ENCODE data around the gene CRTAC1. TPM values are rescaled to one million over a fixed set of nuclear protein-coding genes. Genes with fewer than 3 reads are reported as not detected.
A peak's percentile ranks its signal among the peaks of the same experiment; 100 is the strongest.

CRTAC1 gene
- total RNA-seq, 1 experiment from 2014 or later, result 0.20 TPM

DNA sequence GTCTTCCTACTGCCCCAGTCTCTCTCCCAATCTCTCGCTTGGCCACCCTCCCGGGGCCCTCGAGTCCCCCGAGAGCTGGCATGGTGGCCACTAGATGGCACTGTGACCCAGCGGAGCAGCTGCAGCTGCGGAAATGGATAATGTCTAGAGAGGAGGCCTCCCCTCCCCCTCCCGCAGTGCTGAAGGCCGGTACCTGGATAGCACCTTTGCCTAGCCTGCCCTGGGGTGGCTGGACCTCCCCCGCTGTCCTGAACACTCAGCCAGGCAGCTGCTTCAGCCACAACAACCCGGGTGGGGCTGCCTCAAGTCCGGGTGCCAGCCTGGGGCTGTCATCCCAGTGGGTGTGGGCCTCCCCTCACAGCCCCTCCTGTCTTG is 115.6 kb downstream of the CRTAC1 start:
- peak overlapping the region; percentile 57 for H3K4me2 ChIP-seq (ENCODE audit: low read length)
- ChIA-PET POLR2A (no interaction called here), CTCF (interaction anchor here (0.6 to 5.6 kb wide), 9 partner anchors 10 to 553 kb away, joined by 3 to 76 read pairs (median 3); no protein-coding TSS in a partner anchor), RAD21 (ENCODE audit: low non-redundant PET in 1 of 2, low total read pairs in 2 of 2, uncharacterized antibody in 2 of 2, unreplicated experiment in 2 of 2) (interaction anchor here (0.6 to 2.1 kb wide), 6 partner anchors 44 to 408 kb away, joined by 3 to 13 read pairs (median 6); no protein-coding TSS in a partner anchor)
- peak overlapping the region; percentile 75 for H2AFZ ChIP-seq (ENCODE audit: low read depth, low read length, poor library complexity, severe bottlenecking)
- TF ChIP-seq, protein P1, sequence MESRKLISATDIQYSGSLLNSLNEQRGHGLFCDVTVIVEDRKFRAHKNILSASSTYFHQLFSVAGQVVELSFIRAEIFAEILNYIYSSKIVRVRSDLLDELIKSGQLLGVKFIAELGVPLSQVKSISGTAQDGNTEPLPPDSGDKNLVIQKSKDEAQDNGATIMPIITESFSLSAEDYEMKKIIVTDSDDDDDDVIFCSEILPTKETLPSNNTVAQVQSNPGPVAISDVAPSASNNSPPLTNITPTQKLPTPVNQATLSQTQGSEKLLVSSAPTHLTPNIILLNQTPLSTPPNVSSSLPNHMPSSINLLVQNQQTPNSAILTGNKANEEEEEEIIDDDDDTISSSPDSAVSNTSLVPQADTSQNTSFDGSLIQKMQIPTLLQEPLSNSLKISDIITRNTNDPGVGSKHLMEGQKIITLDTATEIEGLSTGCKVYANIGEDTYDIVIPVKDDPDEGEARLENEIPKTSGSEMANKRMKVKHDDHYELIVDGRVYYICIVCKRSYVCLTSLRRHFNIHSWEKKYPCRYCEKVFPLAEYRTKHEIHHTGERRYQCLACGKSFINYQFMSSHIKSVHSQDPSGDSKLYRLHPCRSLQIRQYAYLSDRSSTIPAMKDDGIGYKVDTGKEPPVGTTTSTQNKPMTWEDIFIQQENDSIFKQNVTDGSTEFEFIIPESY (IDR thresholded peaks at IDR 0.05; ENCODE audit: extremely low read depth, insufficient replicate concordance, low read length), result no peak
- TF ChIP-seq SRF (IDR thresholded peaks at IDR 0.05; ENCODE audit: low read depth), result no peak
- TF ChIP-seq CEBPB (IDR thresholded peaks at IDR 0.05; ENCODE audit: low read depth), result no peak
- no peak for TF ChIP-seq POLR2A (IDR thresholded peaks at IDR 0.05; ENCODE audit: borderline replicate concordance, extremely low read depth, insufficient read depth, insufficient read length)
- TF ChIP-seq YY1 (IDR thresholded peaks at IDR 0.05; ENCODE audit: extremely low read depth, insufficient replicate concordance, low read depth, low read length), result peak; percentile 65
- no peak for TF ChIP-seq CBX3 (IDR thresholded peaks at IDR 0.05; ENCODE audit: low read depth)
- TF ChIP-seq ZNF274 (IDR thresholded peaks at IDR 0.05; ENCODE audit: low read depth, low read length), result no peak
- no peak for TF ChIP-seq EZH2phosphoT487 (IDR thresholded peaks at IDR 0.05; ENCODE audit: borderline replicate concordance)
- TF ChIP-seq SIN3A (IDR thresholded peaks at IDR 0.05; ENCODE audit: low read depth), result no peak
- no peak for TF ChIP-seq FOSL1 (IDR thresholded peaks at IDR 0.05; ENCODE audit: low read depth)
- TF ChIP-seq ZFX (IDR thresholded peaks at IDR 0.05), result no peak
- TF ChIP-seq RAD21 (IDR thresholded peaks at IDR 0.05; ENCODE audit: low read depth), result peak; percentile 99
- no peak for TF ChIP-seq EGR1 (IDR thresholded peaks at IDR 0.05; ENCODE audit: low read depth)
- TF ChIP-seq, protein P2, sequence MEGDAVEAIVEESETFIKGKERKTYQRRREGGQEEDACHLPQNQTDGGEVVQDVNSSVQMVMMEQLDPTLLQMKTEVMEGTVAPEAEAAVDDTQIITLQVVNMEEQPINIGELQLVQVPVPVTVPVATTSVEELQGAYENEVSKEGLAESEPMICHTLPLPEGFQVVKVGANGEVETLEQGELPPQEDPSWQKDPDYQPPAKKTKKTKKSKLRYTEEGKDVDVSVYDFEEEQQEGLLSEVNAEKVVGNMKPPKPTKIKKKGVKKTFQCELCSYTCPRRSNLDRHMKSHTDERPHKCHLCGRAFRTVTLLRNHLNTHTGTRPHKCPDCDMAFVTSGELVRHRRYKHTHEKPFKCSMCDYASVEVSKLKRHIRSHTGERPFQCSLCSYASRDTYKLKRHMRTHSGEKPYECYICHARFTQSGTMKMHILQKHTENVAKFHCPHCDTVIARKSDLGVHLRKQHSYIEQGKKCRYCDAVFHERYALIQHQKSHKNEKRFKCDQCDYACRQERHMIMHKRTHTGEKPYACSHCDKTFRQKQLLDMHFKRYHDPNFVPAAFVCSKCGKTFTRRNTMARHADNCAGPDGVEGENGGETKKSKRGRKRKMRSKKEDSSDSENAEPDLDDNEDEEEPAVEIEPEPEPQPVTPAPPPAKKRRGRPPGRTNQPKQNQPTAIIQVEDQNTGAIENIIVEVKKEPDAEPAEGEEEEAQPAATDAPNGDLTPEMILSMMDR (IDR thresholded peaks at IDR 0.05 in 2 of 3, conservative IDR thresholded peaks at IDR 0.05 in 1 of 3; ENCODE audit: borderline replicate concordance in 1 of 3, insufficient read depth in 1 of 3, low read depth in 2 of 3, low read length in 2 of 3), result peak; percentile 92 to 97 (median 96)
- TF ChIP-seq POLR2AphosphoS5 (IDR thresholded peaks at IDR 0.05; ENCODE audit: low read depth, low read length), result no peak
- TF ChIP-seq, protein P3, sequence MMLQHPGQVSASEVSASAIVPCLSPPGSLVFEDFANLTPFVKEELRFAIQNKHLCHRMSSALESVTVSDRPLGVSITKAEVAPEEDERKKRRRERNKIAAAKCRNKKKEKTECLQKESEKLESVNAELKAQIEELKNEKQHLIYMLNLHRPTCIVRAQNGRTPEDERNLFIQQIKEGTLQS (IDR thresholded peaks at IDR 0.05), result no peak
- TF ChIP-seq ELF1 (IDR thresholded peaks at IDR 0.05; ENCODE audit: borderline replicate concordance, low read depth), result no peak
- TF ChIP-seq, protein P4, sequence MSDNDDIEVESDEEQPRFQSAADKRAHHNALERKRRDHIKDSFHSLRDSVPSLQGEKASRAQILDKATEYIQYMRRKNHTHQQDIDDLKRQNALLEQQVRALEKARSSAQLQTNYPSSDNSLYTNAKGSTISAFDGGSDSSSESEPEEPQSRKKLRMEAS (IDR thresholded peaks at IDR 0.05), result no peak
- TF ChIP-seq EZH2 (IDR thresholded peaks at IDR 0.05), result no peak
- no peak for TF ChIP-seq TCF7L2 (IDR thresholded peaks at IDR 0.05; ENCODE audit: borderline replicate concordance, extremely low read depth, insufficient read depth, insufficient read length)
- no peak for TF ChIP-seq JUND (IDR thresholded peaks at IDR 0.05)
- peaks cover 5% of the 10 kb centered on the region; the same call in 1 of the 2 replicates for H3K27me3 ChIP-seq (ENCODE audit: insufficient read depth, low read length)
- no peak overlapping the region; the same call in 1 of the 2 replicates for H3K27ac ChIP-seq (ENCODE audit: low read depth, low read length)
- peaks cover 3 to 9% of the 10 kb centered on the region in 2 experiments; a peak in 3 of 4 replicates for H3K4me1 ChIP-seq (ENCODE audit: control insufficient read depth in 1 of 2, insufficient read depth in 2 of 2, low read length in 2 of 2)
- H3K79me2 ChIP-seq (ENCODE audit: insufficient read depth, low read length), result no peaks in the 10 kb centered on the region
- DNase-seq (ENCODE audit: low read depth, low spot score), result peak; percentile 58
- H3K4me3 ChIP-seq (replicated peaks in 1 of 2; ENCODE audit: low read depth in 1 of 2, low read length in 2 of 2), result no peak overlapping the region
- H3K9ac ChIP-seq (ENCODE audit: low read length), result no peak overlapping the region
- no peaks in the 10 kb centered on the region for H4K20me1 ChIP-seq (ENCODE audit: insufficient read depth)
- ATAC-seq, result peak; percentile 98
- H3K9me3 ChIP-seq (ENCODE audit: control insufficient read depth in 1 of 2, insufficient read depth in 1 of 2, low read depth in 1 of 2, low read length in 2 of 2), result no peaks in the 10 kb centered on the region
- H3K36me3 ChIP-seq (ENCODE audit: control insufficient read depth in 1 of 2, insufficient read depth in 2 of 2, low read length in 2 of 2), result no peaks in the 10 kb centered on the region
- H3K9me2 ChIP-seq (ENCODE audit: insufficient read depth), result no peaks in the 10 kb centered on the region
- no TSS peak for BruUV-seq (replicated peaks)
- intact Hi-C loops (cut with micrococcal nuclease), result loop anchor here (1.0 to 10.0 kb wide), 4 partner anchors 126 to 750 kb away; no protein-coding TSS in a partner anchor

Measured in HCT116 (cell line).